ENCODE results near the gene ADIPOR2.

Gene ADIPOR2

GRCh38 chr12:1779783-1780182, 88.9 kb downstream of the ADIPOR2 start:
- DNase-seq = no peak

DNA sequence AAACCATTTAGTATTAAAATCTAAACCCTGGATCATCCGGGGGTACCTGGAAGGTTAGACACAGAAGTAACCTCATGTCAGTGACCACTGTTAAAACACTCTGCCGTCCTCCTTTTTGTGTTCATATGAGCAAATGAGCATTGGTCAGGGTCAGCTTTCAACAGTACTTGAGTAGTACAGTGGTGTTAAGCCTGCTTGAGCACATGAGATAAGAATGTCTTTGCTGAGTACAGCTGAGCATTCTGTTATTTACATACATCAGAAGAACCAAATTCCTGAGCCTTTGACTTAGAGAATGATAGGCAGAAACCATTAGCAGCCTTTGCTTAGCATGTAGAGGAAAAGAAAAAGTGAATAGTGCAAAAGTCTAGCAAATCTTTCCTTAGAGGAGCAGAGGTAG, 90.9 kb downstream of the ADIPOR2 start:
- no peak for DNase-seq

DNA sequence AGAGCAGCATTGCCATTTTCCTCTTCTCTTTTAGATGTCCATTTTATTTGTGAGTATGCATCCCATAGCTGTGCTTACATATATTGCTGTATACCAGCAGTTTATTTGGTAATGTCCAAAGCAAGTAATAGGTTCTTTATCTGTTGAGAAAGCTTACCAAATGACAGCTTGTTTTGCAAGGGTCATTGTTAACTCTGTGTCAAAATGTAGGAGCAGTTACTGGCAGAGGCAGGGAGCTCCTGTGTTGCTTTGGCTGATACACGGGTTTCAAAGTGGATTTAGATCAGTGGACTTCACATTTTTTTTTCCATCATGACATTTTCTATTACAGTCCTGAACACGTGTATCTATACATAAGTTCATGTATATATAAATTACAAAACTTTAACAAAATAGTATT, 91.3 kb downstream of the ADIPOR2 start:
- DNase-seq = no peak

DNA sequence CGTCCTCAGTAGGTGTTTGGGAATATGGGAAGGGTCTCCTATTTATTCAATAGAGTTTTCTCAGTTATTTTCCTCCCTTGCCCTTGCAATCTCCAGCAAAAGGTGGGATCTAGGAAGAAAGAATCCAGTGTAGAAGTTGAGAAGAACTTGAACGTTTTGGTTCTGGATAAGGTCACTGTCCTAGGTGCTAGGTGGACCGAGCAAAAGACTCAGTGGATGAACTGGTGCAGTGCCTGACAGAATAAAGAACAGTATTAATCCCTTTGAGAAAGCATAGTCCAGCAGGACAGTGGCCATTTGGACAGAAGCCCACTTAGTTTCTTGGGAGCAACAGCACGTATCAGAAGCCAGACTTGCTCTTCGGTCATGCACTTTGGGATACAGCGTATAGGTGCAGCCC, 96.8 kb downstream of the ADIPOR2 start:
- no peak for DNase-seq

DNA sequence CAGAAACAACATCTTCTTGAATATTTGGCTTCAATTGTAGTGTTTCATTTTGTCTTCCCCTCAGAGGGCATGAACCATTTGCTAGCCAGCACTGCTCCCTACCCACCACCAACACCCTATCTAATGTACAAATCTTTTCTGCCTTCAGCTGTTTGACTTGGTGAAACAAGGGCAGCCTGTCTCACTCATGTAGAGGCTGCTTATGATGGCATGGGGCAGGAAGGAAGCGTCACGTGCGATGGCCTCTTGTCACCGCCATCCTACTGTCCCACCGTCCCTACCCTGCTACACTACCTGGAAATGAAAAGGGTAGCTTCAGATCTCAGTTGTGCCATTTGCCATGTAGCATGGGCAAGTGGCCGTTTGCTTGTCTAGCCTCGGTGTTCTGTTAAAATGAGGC, 99.6 kb downstream of the ADIPOR2 start:
- no peak for DNase-seq

DNA sequence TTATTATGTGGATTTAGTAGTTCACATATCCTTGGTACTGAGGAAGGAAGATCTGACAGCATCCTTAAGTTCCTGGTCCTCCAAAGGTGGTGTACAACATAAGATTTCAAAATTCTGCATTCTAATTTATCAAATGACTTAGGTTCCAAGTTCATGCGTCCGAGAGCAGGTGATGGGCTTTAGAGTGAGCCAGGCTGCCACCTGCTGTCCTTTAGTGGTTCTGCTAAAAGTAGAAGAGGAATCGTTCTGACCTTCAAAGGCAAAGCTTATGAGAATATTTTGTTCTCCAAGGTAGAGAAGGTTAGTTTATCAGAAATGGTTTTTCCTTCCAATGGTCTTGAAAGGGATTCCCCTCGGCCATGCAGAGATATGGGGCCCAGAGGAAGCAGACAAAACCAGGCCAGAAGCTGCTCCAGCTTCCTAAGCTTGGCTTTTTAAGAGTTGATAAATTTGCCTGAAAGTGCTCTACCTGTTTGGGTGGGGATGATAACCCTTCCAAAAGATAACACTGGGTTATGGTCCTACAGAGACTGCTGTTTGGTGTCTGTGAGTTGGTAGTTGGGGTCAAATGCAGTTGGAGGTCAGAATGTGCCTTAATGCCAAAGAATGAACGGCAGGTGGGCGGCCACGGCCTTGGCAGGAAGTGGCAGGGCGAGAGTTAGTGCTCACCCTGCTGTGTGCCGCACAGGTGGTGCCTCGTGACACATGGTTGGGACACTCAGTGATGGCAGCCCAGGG, 100.4 kb downstream of the ADIPOR2 start:
- peak; percentile 56 for DNase-seq

- no peak for DNase-seq
Observed at GRCh38 chr12:1792406-1792805, 101.5 kb downstream of the ADIPOR2 start.

GRCh38 chr12:1793426-1794210, 102.7 kb downstream of the ADIPOR2 start:
- no peak for DNase-seq

GRCh38 chr12:1794440-1795090, 103.7 kb downstream of the ADIPOR2 start:
- DNase-seq = no peak

DNA sequence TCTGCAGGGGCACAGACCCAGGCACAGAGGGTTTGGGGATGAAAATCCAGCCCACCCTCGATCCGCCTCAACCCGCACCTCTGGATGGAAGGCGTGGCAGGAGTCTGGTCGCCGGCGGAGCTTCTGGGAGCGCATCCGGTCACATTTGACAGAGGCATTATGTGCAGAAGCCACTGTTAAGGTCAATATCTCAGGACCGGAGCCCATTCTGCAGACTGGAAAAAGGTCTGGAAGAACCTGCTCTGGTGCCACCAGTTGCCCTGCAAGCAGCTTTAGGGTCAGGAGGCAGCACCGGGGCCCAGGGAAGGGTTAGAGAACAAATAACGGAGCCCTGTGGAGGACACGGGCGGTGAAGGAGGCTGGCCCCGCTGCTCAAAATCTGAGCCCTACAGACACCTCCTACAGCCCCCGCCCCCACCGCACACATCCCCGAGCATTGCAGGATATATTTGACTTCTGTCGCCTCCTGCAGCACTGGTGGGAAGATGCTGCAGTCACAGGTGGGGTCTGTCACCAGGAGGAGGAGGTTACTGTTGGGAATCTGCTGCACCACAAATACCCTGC, 104.4 kb downstream of the ADIPOR2 start:
- no peak for DNase-seq

GRCh38 chr12:1795785-1796514, 105.1 kb downstream of the ADIPOR2 start:
- DNase-seq = peak; percentile 87

DNA sequence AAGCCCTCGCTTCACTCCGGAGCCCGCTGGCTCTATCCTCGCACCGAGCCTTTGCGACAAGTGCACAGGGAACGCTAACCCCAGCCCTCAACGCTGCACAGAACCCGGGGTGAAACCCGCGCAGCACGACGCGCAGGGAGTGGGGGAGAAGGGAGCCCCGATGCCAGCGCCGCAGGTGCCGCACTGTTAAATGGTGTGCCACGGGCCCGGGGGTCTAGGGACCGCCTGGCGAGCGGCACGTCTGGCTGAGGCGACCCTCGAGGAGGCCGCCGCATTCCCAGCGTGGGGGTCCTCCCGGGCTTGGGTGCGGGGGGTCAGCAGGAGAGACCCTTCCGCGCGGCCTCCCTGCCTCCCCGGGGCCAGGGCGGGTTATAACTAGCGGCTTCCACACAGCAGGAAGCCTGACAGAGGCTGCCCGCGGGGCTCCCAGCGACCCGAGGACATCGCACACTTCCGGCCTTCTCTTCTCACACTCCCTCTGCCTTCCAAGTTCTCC, 105.7 kb downstream of the ADIPOR2 start:
- DNase-seq = no peak

DNA sequence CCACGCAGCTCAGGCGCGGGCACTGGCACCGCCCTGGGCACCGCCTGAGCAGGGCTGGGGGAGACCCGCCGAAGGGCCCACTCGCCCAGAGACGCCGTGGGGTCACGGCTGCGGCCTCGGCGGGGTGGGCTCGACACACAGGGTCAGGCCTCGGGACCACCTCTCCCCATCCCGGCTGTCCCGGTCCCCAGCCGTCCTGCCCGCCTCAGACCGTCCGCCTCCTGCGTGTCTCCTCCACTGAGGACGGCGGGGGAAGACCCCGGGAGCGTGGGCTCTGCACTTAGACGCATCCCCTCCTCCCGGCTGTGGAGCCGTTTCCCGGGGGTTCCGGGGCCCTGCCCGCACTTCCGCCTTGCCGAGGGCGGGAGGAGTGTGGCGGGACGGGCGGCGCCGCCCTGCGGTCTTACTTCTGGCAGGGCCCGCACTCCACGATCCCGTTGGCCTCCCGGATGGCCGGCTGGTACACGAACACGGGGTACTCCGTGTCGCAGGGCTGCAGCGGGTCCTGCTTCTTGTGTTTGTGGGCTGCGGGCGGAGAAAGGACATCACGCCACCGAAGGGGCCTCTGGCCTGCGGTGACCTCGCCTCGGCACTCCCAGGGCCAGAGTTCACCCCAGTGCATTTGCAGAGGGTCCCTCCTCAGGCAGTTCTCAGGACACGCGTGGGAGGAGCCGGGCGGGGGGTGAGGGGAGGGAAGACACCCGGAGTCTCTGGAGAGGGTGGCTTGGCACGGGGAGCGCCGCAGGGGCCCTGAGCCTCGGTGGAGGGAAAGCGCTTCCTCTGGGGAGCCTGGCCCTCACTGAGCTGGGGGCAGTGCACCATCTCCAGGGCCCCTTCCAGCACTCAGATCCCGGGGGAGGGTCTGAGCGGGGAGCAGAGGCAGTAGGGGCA, 106.4 kb downstream of the ADIPOR2 start:
- no peak for DNase-seq

GRCh38 chr12:1797991-1798640, 107.2 kb downstream of the ADIPOR2 start:
- DNase-seq = no peak

GRCh38 chr12:1798641-1799020, 107.8 kb downstream of the ADIPOR2 start:
- no peak for DNase-seq

GRCh38 chr12:1799051-1799881, 108.4 kb downstream of the ADIPOR2 start:
- DNase-seq = no peak

- no peak for DNase-seq
Observed at GRCh38 chr12:1799882-1800400, 109.1 kb downstream of the ADIPOR2 start.

GRCh38 chr12:1800401-1801302, 109.8 kb downstream of the ADIPOR2 start:
- no peak for DNase-seq

Data from GDM1 (cell line).